Esophagus muscularis mucosa (tissue), 4 donors: ENCODE data around the gene TSPAN16. TPM values are rescaled to one million over a fixed set of nuclear protein-coding genes. Genes with fewer than 3 reads are reported as not detected.
A peak's percentile ranks its signal among the peaks of the same experiment; 100 is the strongest.
"Not testable (repeated sequence)": the region's sequence is repeated elsewhere in the genome, so short reads cannot be mapped to it uniquely, and the experiment has no call there.

ENCODE experiments used
- DNase-seq: peaks from one replicate; pipeline ENCODE4 v3.0.0-alpha.2; 2017; ENCODE audit errors: extremely low spot score
- H3K27ac ChIP-seq, 4 donors: fragments of 200-600 bp; sonication (generic); replicated peaks in 1 of 4; 1 replicate in 3 of 4; 2 replicates in 1 of 4; pipeline ENCODE4 v1.5.1; 2016 to 2019; ENCODE audit warnings: mild to moderate bottlenecking in 1 of 4
- H3K27me3 ChIP-seq, 4 donors: fragments of 200-600 bp; sonication (generic); one replicate each; pipeline versions ENCODE4 v1.5.1 to v1.6.0; 2016 to 2019
- H3K36me3 ChIP-seq, 4 donors: fragments of 200-600 bp; sonication (generic); one replicate each; pipeline ENCODE4 v1.5.1; 2016 to 2019
- H3K4me1 ChIP-seq, 4 donors: fragments of 200-600 bp; sonication (generic); one replicate each; pipeline ENCODE4 v1.5.1; 2016 to 2019
- H3K4me3 ChIP-seq, 4 donors: fragments of 200-600 bp; sonication (generic); 1 replicate in 2 of 4; 2 replicates in 2 of 4; pipeline ENCODE4 v1.5.1; 2016 to 2019; ENCODE audit warnings: mild to moderate bottlenecking in 4 of 4, moderate library complexity in 1 of 4
- H3K9me3 ChIP-seq, 4 donors: fragments of 200-600 bp; sonication (generic); 1 replicate in 3 of 4; 2 replicates in 1 of 4; pipeline ENCODE4 v1.5.1; 2016 to 2019
- EP300 ChIP-seq: sonication (generic); formaldehyde crosslinking; IDR thresholded peaks from one replicate; pipeline ENCODE4 v1.6.1; 2017; ENCODE audit warnings: antibody characterized with exemption
- POLR2A ChIP-seq: fragments of 450-650 bp; IDR thresholded peaks from one replicate; pipeline ENCODE4 v1.6.1; 2017; ENCODE audit warnings: antibody characterized with exemption, moderate library complexity, mild to moderate bottlenecking, low read depth
- POLR2AphosphoS5 ChIP-seq, 2 donors: sonication (generic); formaldehyde crosslinking; IDR thresholded peaks; one replicate each; pipeline ENCODE4 v1.6.1; 2017; ENCODE audit warnings: antibody characterized with exemption in 2 of 2
- WGBS: methylation state at CpG from one replicate; pipeline ENCODE4 v1.1.5; 2018; 5-methylcytosine and 5-hydroxymethylcytosine counted together
- intact Hi-C: fragments of 100-400 bp; cut with DNase I; formaldehyde crosslinking; loops from one replicate; pipeline ENCODE4 v1.15.1; 2023
- total RNA-seq, 4 donors: library from RNA; depleted of rRNA; stranded (reverse); fragments of >200 nt; gene quantifications; one replicate each; pipeline versions ENCODE4 v1.1.0 to v1.2.1, GENCODE V29; 2016
- TF ChIP-seq, protein P1 (sequence below), 3 experiments: fragments of 200-600 bp in 2 of 3; fragments of 450-650 bp in 1 of 3; sonication (generic) in 2 of 3; IDR thresholded peaks; one replicate each; pipeline ENCODE4 v1.5.1; 2017 to 2019; ENCODE audit warnings: antibody characterized with exemption in 3 of 3, mild to moderate bottlenecking in 2 of 3, moderate library complexity in 1 of 3

TSPAN16 gene
- total RNA-seq, 4 donors from 2014 or later: not detected

DNA sequence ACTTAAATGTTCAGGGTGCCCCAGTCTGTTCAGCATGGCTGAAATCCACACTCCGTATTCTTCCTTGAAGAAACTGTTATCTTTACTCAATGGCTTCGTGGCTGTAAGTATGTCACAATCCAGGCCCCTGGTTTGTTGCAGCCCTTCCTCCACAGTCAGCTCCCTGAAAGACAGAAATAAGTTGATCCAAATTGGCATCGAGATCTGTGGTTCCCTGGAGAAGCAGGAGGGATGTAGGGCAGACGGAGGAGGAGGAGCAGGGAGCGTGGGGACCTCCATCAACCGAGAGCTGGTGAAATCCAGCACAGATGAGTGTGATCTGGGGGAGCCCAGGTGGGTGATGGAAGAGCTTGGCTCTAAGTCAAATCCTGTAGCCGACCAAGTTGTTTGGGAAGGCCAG lies 304 bp downstream of the TSPAN16 start:
- Histone ChIP-seq H3K4me3 (no peak overlapping the region), H3K4me1 (peaks cover 6 to 26% (median 16%) of the 10 kb centered on the region in 4 donors), H3K36me3 (no peaks in the 10 kb centered on the region), H3K9me3 (no peaks in the 10 kb centered on the region), H3K27me3 (no peaks in the 10 kb centered on the region), H3K27ac (peak overlapping the region; percentile 11 to 52 (median 37))
- WGBS: 48% methylated on average over 7 of the region's 7 CpGs
- TF ChIP-seq POLR2AphosphoS5 (IDR thresholded peaks at IDR 0.05) (no peak), EP300 (no peak), POLR2A (no peak)
- TF ChIP-seq, protein P1, sequence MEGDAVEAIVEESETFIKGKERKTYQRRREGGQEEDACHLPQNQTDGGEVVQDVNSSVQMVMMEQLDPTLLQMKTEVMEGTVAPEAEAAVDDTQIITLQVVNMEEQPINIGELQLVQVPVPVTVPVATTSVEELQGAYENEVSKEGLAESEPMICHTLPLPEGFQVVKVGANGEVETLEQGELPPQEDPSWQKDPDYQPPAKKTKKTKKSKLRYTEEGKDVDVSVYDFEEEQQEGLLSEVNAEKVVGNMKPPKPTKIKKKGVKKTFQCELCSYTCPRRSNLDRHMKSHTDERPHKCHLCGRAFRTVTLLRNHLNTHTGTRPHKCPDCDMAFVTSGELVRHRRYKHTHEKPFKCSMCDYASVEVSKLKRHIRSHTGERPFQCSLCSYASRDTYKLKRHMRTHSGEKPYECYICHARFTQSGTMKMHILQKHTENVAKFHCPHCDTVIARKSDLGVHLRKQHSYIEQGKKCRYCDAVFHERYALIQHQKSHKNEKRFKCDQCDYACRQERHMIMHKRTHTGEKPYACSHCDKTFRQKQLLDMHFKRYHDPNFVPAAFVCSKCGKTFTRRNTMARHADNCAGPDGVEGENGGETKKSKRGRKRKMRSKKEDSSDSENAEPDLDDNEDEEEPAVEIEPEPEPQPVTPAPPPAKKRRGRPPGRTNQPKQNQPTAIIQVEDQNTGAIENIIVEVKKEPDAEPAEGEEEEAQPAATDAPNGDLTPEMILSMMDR (IDR thresholded peaks at IDR 0.05): no peak
- DNase-seq: peak; percentile 92
- intact Hi-C loops: loop anchor here (5.0 kb wide), 1 partner anchor 86 kb away; the partner anchor contains the start of gene EPOR

DNA sequence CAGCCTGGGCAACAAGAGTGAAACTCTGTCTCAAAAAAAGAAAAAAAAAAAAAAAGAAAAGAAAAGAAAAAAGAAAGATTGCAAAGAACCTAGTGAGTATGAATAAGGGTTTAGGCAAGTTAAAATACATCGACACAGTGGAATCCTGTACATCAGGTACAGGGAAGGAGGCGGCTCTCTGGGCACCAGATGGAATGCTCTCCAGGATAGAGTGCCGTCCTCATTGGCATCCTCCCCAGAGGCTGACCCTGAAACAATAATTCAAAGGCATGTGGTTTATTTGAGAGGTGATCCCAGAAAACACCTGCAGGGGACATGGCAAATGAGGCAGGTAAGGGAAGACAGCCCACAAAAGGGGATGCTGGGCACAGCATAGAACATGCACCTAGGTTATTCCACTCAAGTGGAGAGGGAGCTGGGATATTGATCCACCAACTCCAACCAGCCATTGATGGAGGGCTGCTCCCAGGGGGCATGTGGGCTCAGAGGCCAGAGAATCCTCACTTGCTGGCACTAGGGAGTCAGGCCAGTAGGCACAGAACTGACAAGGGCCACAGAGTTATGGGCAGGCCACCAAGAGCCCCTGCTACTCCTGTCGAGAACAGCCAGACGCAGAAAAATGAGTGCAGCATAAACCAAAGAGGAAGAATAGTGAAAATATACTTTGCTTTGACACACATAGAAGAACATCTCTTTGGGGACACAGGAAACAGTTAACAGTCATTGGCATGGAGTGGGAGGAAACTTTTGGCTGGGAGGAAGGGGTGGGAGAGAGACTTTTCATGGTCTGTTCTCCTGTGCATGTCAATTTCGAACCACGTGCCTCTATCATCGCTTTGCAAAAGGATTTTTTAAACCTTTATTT lies 4.2 kb downstream of the TSPAN16 start:
- Histone ChIP-seq H3K4me1 (peaks cover 0 to 14% (median 4%) of the 10 kb centered on the region in 4 donors), H3K9me3 (no peaks in the 10 kb centered on the region), H3K27me3 (peaks cover 0 to 10% (median 0%) of the 10 kb centered on the region in 4 donors), H3K36me3 (no peaks in the 10 kb centered on the region), H3K4me3 (no peak overlapping the region), H3K27ac (no peak overlapping the region)
- WGBS: 63% methylated on average over 8 of the region's 8 CpGs
- intact Hi-C loops: loop anchor here (5.0 kb wide), 1 partner anchor 82 kb away; the partner anchor contains the start of gene EPOR
- no peak for TF ChIP-seq POLR2A
- DNase-seq: no peak

DNA sequence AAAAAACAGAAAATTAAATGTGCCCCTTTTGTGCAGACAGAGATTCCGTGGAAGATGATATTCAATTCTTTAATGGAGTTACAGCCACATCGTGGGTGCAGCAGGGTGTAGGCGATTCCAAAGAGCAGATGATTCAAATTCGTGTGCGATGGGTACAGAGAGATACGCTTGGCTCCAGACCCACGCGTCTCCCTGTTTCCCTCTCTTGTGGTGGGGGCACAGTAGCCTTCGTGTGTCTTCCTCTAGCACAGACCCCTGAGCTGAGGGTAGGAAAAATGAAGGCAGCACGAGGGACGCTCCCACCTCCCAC lies 4.8 kb downstream of the TSPAN16 start:
- Histone ChIP-seq H3K4me3 (no peak overlapping the region), H3K9me3 (no peaks in the 10 kb centered on the region), H3K36me3 (no peaks in the 10 kb centered on the region), H3K27ac (no peak overlapping the region), H3K4me1 (peaks cover 0 to 14% (median 4%) of the 10 kb centered on the region in 4 donors), H3K27me3 (peaks cover 0 to 10% (median 0%) of the 10 kb centered on the region in 4 donors)
- WGBS: 88% methylated on average over 11 of the region's 11 CpGs
- TF ChIP-seq POLR2AphosphoS5 (IDR thresholded peaks at IDR 0.05) (no peak), POLR2A (no peak), EP300 (no peak)
- TF ChIP-seq, protein P1 (IDR thresholded peaks at IDR 0.05): no peak
- no peak for DNase-seq
- intact Hi-C loops: no loop called here

DNA sequence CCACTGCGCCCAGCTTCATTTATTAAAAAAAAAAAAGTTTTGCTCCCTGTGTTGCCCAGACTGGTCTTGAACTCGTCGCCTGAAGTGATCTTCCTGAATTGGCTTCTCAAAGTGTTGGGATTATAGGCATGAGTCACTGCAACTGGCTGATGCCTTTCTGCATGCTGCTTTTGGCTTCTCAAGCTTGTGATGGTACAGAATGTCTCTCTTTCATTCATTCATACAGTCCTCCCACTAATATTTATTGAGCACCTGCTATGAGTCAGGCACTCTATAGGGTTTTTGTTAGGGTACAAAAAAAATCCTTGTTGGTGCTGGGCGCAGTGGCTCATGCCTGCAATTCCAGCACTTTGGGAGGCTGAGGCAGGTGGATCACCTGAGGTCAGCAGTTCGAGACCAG lies 9.0 kb downstream of the TSPAN16 start:
- DNase-seq: no peak
- no peaks in the 10 kb centered on the region for H3K4me1 ChIP-seq
- TF ChIP-seq, protein P1 (IDR thresholded peaks at IDR 0.05): no peak
- TF ChIP-seq POLR2AphosphoS5 (IDR thresholded peaks at IDR 0.05) (no peak), EP300 (no peak), POLR2A (no peak)
- H3K27ac ChIP-seq: no peak overlapping the region
- WGBS: 89% methylated on average over 5 of the region's 5 CpGs
- no peaks in the 10 kb centered on the region for H3K36me3 ChIP-seq
- no peaks in the 10 kb centered on the region for H3K9me3 ChIP-seq
- no peak overlapping the region for H3K4me3 ChIP-seq
- peaks cover 0 to 15% (median 0%) of the 10 kb centered on the region in 4 donors for H3K27me3 ChIP-seq
- intact Hi-C loops: no loop called here

DNA sequence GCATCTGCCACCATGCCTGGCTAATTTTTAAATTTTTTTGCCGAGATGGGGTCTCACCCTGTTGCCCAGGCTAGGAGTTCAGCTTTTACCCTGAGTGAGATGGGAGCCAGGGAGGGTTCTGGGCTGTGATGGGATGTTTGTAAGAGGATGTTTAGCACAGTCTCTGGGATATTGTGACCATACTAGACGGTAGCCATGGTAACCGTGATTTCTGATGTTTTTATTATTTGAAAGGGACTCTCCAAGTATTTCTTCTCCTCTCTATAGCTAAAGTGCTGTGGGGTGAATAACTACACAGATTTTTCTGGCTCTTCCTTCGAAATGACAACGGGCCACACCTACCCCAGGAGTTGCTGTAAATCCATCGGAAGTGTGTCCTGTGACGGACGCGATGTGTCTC lies 10.4 kb downstream of the TSPAN16 start:
- intact Hi-C loops: no loop called here

DNA sequence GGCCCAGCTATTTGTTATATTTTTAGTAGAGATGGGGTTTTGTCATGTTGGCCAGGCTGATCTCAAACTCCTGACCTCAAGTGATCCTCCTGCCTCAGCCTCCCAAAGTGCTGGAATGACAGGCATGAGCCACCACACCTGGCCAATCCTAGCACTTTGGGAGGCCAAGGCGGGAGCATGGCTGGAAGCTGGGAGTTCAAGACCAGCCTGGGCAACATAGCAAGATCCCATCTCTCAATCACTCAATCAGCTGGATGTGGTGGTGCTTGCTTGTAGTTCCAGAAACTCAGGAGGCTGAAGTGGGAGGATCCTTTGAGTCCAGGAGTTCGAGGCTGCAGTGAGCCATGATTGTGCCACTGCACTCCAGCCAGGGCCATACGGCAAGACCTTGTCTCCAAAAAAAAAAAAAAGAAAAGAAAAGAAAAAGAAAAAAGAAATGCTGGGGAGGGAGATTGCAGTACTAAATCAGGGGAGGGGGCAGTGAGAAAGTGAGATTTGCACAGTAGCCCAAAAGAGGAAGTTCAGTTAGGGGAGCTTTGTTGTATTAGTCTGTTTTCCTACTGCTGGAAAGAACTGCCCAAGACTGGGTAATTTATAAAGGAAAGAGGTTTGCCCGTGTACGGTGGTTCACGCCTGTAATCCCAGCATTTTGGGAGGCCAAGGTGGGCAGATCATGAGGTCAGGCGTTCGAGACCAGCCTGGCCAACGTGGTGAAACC lies 24.5 kb downstream of the TSPAN16 start:
- DNase-seq, H3K27ac ChIP-seq, H3K9me3 ChIP-seq, H3K36me3 ChIP-seq, H3K4me3 ChIP-seq, intact Hi-C loops, H3K27me3 ChIP-seq: not testable (repeated sequence)
- peaks cover 18 to 40% (median 36%) of the 10 kb centered on the region in 4 donors for H3K4me1 ChIP-seq
- WGBS: 77% methylated on average over 8 of the region's 9 CpGs

More for the DNA sequence above, 10.4 kb downstream of the TSPAN16 start:
- TF ChIP-seq POLR2A (no peak), POLR2AphosphoS5 (IDR thresholded peaks at IDR 0.05) (no peak), EP300 (no peak)
- TF ChIP-seq, protein P1 (IDR thresholded peaks at IDR 0.05): no peak
- H3K36me3 ChIP-seq: no peaks in the 10 kb centered on the region
- no peaks in the 10 kb centered on the region for H3K4me1 ChIP-seq
- H3K4me3 ChIP-seq: no peak overlapping the region
- no peaks in the 10 kb centered on the region for H3K9me3 ChIP-seq
- peaks cover 0 to 15% (median 0%) of the 10 kb centered on the region in 4 donors for H3K27me3 ChIP-seq
- H3K27ac ChIP-seq: no peak overlapping the region
- WGBS: 76% methylated on average over 8 of the region's 9 CpGs
- DNase-seq: no peak
